Fibroblast of the aortic adventitia (primary cell): ENCODE results near the gene WDR89. TPM values are rescaled to one million over a fixed set of nuclear protein-coding genes. Genes with fewer than 3 reads are reported as not detected.

Experiments used
- DNase-seq: peaks from one replicate; pipeline ENCODE4 v3.0.0-alpha.2; 2010; ENCODE audit warnings: low read depth
- H3K4me3 ChIP-seq: 2 replicates; pipeline ENCODE4 v1.5.1; 2011; ENCODE audit warnings: low read depth, mild to moderate bottlenecking, control low read depth, low read length, moderate library complexity
- total RNA-seq: library from RNA; depleted of rRNA; stranded (reverse); fragments of >200 nt; gene quantifications from 2 replicates; pipeline ENCODE4 v1.2.3, GENCODE V29; 2012; ENCODE audit warnings: low replicate concordance
- TF ChIP-seq, protein P1 (sequence below): IDR thresholded peaks from 2 replicates; pipeline ENCODE4 v1.5.1; 2011; ENCODE audit warnings: mild to moderate bottlenecking, low read length, control low read depth, inconsistent platforms; ENCODE audit not compliant: insufficient read depth

WDR89 gene
- total RNA-seq, 1 donor, result 10.1 TPM

DNA sequence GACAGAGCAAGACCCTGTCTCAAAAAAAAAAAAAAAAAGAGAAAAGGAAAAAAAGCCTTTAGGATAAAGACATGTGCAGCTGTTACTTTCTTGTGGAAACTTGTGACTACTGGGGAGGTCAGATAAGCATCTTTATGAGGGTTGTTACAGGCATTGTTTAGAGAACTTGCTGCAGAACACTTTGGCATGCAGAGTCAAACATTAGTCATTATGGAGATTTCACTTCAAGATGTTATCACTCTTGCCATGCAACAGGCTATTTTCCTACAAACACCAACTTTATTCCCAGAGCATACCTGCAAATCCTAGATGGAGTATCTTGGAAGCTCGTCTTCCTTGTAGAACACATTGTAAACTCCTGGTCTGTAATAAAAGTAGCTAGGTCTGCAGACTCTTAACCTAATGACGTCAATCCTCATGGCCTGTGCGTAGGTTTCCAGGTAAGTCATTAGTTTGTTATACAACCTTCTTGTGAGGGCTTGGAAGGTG is 36.3 kb upstream of the WDR89 start:
- TF ChIP-seq, protein P1, sequence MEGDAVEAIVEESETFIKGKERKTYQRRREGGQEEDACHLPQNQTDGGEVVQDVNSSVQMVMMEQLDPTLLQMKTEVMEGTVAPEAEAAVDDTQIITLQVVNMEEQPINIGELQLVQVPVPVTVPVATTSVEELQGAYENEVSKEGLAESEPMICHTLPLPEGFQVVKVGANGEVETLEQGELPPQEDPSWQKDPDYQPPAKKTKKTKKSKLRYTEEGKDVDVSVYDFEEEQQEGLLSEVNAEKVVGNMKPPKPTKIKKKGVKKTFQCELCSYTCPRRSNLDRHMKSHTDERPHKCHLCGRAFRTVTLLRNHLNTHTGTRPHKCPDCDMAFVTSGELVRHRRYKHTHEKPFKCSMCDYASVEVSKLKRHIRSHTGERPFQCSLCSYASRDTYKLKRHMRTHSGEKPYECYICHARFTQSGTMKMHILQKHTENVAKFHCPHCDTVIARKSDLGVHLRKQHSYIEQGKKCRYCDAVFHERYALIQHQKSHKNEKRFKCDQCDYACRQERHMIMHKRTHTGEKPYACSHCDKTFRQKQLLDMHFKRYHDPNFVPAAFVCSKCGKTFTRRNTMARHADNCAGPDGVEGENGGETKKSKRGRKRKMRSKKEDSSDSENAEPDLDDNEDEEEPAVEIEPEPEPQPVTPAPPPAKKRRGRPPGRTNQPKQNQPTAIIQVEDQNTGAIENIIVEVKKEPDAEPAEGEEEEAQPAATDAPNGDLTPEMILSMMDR, result no peak
- no peak overlapping the region for H3K4me3 ChIP-seq
- peak; percentile 72 for DNase-seq

DNA sequence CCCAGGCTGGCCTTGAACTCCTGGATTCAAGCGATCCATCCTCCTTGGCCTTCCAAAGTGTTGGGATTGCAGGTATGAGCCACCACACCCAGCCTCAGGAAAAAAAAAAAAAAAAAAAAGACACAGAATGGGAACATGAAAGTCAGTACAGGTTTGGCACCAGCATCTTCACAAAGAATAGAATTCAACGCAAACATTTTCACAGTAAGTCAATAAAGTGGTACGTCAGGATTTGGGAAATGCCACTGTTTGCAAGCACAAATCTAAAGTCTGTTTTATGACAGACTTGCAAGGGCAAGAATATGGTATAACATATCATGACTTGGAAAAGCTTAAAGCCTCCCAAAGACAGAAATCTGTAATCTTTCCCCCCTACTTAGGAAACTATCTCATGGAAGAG is 34.9 kb upstream of the WDR89 start:
- DNase-seq, result no peak
- no peak overlapping the region for H3K4me3 ChIP-seq
- TF ChIP-seq, protein P1, result no peak

DNA sequence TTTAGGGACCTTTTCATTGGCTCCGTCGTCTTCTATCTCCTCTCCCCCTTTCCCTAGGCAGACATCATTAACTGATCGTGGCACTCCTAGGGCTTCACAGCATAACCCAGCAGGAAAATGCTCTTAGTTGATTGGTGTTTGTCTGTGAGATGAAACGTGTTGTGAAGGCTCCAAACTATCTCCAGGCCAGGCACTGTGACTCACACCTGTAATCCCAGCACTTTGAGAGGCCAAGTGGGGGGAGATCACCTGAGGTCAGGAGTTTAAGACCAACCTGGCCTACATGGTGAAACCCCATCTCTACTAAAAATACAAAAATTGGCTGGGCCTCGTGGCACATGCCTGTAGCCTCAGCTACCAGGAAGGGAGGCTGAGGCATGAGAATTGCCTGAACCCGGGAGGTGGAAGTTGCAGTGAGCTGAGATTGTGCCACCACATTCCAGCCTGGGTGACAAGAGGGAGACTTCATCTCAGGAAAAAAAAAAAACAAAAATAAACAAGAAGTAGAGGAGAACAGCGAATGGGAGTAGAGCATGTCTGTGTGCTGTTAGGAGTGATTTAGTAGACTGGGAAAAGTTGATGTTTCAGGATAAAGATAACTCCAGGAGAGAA is 32.3 kb upstream of the WDR89 start:
- H3K4me3 ChIP-seq, result no peak overlapping the region
- no peak for DNase-seq
- TF ChIP-seq, protein P1, result no peak

DNA sequence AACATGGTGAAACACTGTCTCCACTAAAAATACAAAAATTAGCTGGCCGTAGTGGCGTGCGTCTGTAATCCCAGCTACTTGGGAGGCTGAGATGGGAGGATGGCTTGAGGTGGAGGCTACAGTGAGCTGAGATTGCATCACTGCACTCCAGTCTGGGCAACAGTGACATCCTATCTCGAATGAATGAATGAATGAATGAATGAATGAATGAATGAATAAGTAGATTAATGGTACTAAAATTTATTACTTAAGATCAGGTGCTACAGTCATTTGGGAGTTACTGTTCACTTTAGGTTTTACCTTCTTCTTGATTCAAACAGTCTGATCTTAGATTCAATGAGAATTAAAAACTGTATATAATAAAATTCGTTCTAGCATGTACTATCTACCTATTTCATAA is 31.6 kb upstream of the WDR89 start:
- H3K4me3 ChIP-seq, result no peak overlapping the region
- TF ChIP-seq, protein P1, result no peak
- no peak for DNase-seq

DNA sequence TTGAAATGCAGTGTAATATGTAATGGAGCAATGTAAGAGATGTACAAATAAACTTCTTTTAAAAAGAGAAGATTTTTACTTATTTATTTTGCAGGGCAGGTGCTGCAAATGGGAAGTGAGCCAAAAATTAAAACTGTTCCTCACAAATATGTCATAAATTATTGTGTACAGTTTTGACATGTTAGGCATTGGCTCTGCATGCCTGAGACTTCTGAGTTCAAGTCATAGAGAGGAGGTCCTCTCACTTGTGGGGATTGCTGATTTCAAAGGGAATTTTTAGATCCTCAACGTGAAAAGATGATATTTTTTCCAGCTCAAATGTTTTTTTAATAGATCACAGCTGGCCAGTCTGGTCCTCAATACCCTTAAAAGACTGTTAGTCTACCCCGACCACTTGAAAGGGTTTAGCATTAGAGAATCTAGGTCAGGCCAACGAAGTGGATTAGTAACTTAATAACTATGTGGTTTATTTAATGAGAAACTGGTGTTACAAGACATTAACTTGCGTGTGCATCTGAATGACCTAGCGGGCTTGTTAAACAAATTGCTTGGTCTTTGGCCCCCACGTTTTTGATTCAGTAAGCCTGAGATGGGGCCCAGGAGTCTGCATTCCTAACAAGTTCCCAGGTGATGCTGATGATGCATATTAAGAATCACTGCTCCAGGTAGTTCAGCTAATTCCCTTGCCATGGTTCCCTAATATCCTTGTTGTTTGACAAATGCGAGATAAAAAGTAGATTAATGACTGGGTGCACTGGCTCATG is 30.9 kb upstream of the WDR89 start:
- TF ChIP-seq, protein P1, result no peak
- no peak overlapping the region for H3K4me3 ChIP-seq
- DNase-seq, result no peak

DNA sequence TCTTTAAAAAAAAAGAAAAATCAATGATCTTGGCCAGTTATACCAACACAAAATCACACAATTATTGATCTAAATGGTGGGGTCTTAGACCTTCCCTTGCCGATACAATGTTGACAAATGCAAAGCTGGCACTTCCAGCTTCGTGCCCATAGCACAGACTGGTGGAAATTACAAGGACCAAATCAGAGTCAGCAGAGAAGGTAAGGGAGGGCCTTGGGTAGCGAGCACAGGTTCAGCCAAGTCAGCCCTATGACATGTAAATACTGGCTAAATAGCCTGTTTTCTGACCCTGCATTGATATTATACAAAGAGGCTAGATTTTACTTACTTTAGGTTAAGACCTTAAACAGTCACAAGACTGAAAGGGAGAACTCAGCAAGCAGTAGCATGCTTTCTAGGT is 30.3 kb upstream of the WDR89 start:
- TF ChIP-seq, protein P1, result no peak
- DNase-seq, result no peak
- H3K4me3 ChIP-seq, result no peak overlapping the region

DNA sequence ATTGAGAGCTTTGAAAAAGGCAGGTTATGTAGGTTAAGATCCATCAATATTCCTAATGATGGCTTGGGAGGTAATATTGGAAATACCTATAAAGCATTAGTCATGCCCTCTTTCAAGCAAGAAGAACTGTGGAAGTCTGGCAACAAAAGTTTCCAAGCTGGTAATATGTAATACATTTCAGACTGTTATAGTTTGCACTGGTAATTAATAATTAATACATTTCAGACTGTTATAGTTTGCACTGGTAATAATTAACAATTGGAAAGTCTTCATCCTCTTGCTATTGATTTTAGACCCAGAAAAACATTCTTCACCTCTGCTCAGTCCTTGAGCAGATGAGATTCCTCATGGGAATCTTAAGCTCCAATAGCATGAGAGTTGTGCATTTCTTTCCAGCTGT is 29.0 kb upstream of the WDR89 start:
- no peak overlapping the region for H3K4me3 ChIP-seq
- no peak for DNase-seq
- TF ChIP-seq, protein P1, result no peak
